Immature natural killer cell (primary cell): ENCODE measurements around the gene TNFSF9. TPM values are rescaled to one million over a fixed set of nuclear protein-coding genes. Genes with fewer than 3 reads are reported as not detected.
A peak's percentile ranks its signal among the peaks of the same experiment; 100 is the strongest.

Source experiments
- DNase-seq, 3 donors: peaks; one replicate each; pipeline ENCODE4 v3.0.0; 2022; ENCODE audit warnings: mixed read lengths in 1 of 3
- H3K27ac Mint-ChIP-seq, 6 donors: one replicate each; pipeline ENCODE4 v1.8.0; 2020; ENCODE audit warnings: mixed read lengths in 6 of 6, mild to moderate bottlenecking in 5 of 6, inconsistent platforms in 4 of 6, moderate library complexity in 3 of 6
- H3K27me3 Mint-ChIP-seq, 3 donors: one replicate each; pipeline ENCODE4 v1.8.0; 2020 to 2021; ENCODE audit warnings: low read depth in 3 of 3, mild to moderate bottlenecking in 3 of 3, mixed read lengths in 3 of 3, moderate library complexity in 3 of 3, inconsistent platforms in 1 of 3
- H3K36me3 Mint-ChIP-seq, 3 donors: one replicate each; pipeline ENCODE4 v1.8.0; 2020; ENCODE audit warnings: mixed read lengths in 3 of 3, inconsistent platforms in 2 of 3, mild to moderate bottlenecking in 2 of 3
- H3K4me1 Mint-ChIP-seq, 2 donors: one replicate each; pipeline ENCODE4 v1.8.0; 2020; ENCODE audit warnings: inconsistent platforms in 2 of 2, mild to moderate bottlenecking in 2 of 2, mixed read lengths in 2 of 2, moderate library complexity in 1 of 2
- H3K4me3 Mint-ChIP-seq, 5 donors: one replicate each; pipeline ENCODE4 v1.8.0; 2020; ENCODE audit warnings: mild to moderate bottlenecking in 5 of 5, mixed read lengths in 5 of 5, inconsistent platforms in 3 of 5, moderate library complexity in 3 of 5
- H3K9me3 Mint-ChIP-seq, 6 donors: one replicate each; pipeline ENCODE4 v1.8.0; 2020; ENCODE audit warnings: mild to moderate bottlenecking in 6 of 6, mixed read lengths in 6 of 6, inconsistent platforms in 4 of 6, moderate library complexity in 3 of 6
- polyA plus RNA-seq, 3 donors: library from polyadenylated mRNA; unstranded; fragments of 300-500 nt; fragmentation: Illumina TruSeq; gene quantifications; one replicate each; pipeline ENCODE4 v1.2.3, GENCODE V29; 2021

TNFSF9 gene
- polyA plus RNA-seq, 3 donors from 2014 or later = 1.3 to 16.0 (median 5.9) TPM

GRCh38 chr19:6516018-6516658, 14.7 kb upstream of the TNFSF9 start:
- H3K4me3 Mint-ChIP-seq = peak overlapping the region; percentile 91 to 99 (median 96)
- H3K27ac Mint-ChIP-seq = peak overlapping the region; percentile 77 to 96 (median 90)
- H3K36me3 Mint-ChIP-seq = peaks cover 0 to 4% (median 0%) of the 10 kb centered on the region in 3 donors
- peaks cover 27 to 29% of the 10 kb centered on the region in 2 donors for H3K4me1 Mint-ChIP-seq
- no peaks in the 10 kb centered on the region for H3K9me3 Mint-ChIP-seq
- peaks cover 0 to 1% (median 1%) of the 10 kb centered on the region in 3 donors for H3K27me3 Mint-ChIP-seq
- DNase-seq = peak; percentile 69 to 77 (median 71)

GRCh38 chr19:6516659-6517291, 14.1 kb upstream of the TNFSF9 start:
- H3K4me3 Mint-ChIP-seq = peak overlapping the region; percentile 91 to 99 (median 96)
- DNase-seq = peak; percentile 84 to 86 (median 85)
- peaks cover 28 to 30% of the 10 kb centered on the region in 2 donors for H3K4me1 Mint-ChIP-seq
- peak overlapping the region; percentile 78 to 96 (median 89) for H3K27ac Mint-ChIP-seq
- H3K36me3 Mint-ChIP-seq = peaks cover 0 to under 1% (median 0%) of the 10 kb centered on the region in 3 donors
- peaks cover under 1 to 1% (median 1%) of the 10 kb centered on the region in 3 donors for H3K27me3 Mint-ChIP-seq
- H3K9me3 Mint-ChIP-seq = no peaks in the 10 kb centered on the region

- DNase-seq = peak; percentile 33 to 46 (median 38)
- no peaks in the 10 kb centered on the region for H3K9me3 Mint-ChIP-seq
- H3K27me3 Mint-ChIP-seq = peaks cover 0 to 7% (median 1%) of the 10 kb centered on the region in 3 donors
- peak overlapping the region; percentile 36 to 79 (median 71) for H3K4me3 Mint-ChIP-seq
- H3K36me3 Mint-ChIP-seq = peaks cover 0 to 3% (median 0%) of the 10 kb centered on the region in 3 donors
- peaks cover 35 to 37% of the 10 kb centered on the region in 2 donors for H3K4me1 Mint-ChIP-seq
- peak overlapping the region; percentile 39 to 89 (median 84) for H3K27ac Mint-ChIP-seq
Observed at GRCh38 chr19:6518145-6518911, 12.5 kb upstream of the TNFSF9 start.

- Mint-ChIP-seq H3K4me1 (peaks cover 35 to 37% of the 10 kb centered on the region in 2 donors), H3K4me3 (peak overlapping the region in 2 of 5 donors; percentile 9 to 49), H3K36me3 (peaks cover 0 to 3% (median 0%) of the 10 kb centered on the region in 3 donors), H3K27ac (peak overlapping the region in 1 of 6 donors; percentile 66), H3K9me3 (no peaks in the 10 kb centered on the region), H3K27me3 (peaks cover 0 to 7% (median 0%) of the 10 kb centered on the region in 3 donors)
- no peak for DNase-seq
Observed at GRCh38 chr19:6519289-6519688, 11.5 kb upstream of the TNFSF9 start.

- peaks cover 0 to 3% (median 0%) of the 10 kb centered on the region in 3 donors for H3K36me3 Mint-ChIP-seq
- peak overlapping the region in 4 of 5 donors; percentile 22 to 53 (median 50) for H3K4me3 Mint-ChIP-seq
Observed at GRCh38 chr19:6521718-6522646, 8.8 kb upstream of the TNFSF9 start.

GRCh38 chr19:6522712-6523111, 8.1 kb upstream of the TNFSF9 start:
- Mint-ChIP-seq H3K4me3 (peak overlapping the region in 1 of 5 donors; percentile 49), H3K4me1 (peaks cover 17 to 22% of the 10 kb centered on the region in 2 donors), H3K27ac (peak overlapping the region; percentile 60 to 94 (median 89)), H3K9me3 (no peaks in the 10 kb centered on the region), H3K36me3 (peaks cover 0 to 3% (median 0%) of the 10 kb centered on the region in 3 donors), H3K27me3 (peaks cover 0 to 7% (median 0%) of the 10 kb centered on the region in 3 donors)
- no peak for DNase-seq

More at GRCh38 chr19:6521718-6522646, 8.8 kb upstream of the TNFSF9 start:
- peak overlapping the region; percentile 65 to 94 (median 89) for H3K27ac Mint-ChIP-seq
- peaks cover 24 to 28% of the 10 kb centered on the region in 2 donors for H3K4me1 Mint-ChIP-seq
- DNase-seq = peak; percentile 71 to 80 (median 72)
- no peaks in the 10 kb centered on the region for H3K9me3 Mint-ChIP-seq
- H3K27me3 Mint-ChIP-seq = peaks cover 0 to 7% (median 0%) of the 10 kb centered on the region in 3 donors

GRCh38 chr19:6524311-6524710, 6.5 kb upstream of the TNFSF9 start:
- H3K9me3 Mint-ChIP-seq = no peaks in the 10 kb centered on the region
- H3K4me1 Mint-ChIP-seq = peaks cover 9 to 12% of the 10 kb centered on the region in 2 donors
- peaks cover 0 to 7% (median under 1%) of the 10 kb centered on the region in 3 donors for H3K27me3 Mint-ChIP-seq
- DNase-seq = no peak
- peak overlapping the region in 1 of 6 donors; percentile 93 for H3K27ac Mint-ChIP-seq
- peaks cover 0 to 3% (median 0%) of the 10 kb centered on the region in 3 donors for H3K36me3 Mint-ChIP-seq
- no peak overlapping the region for H3K4me3 Mint-ChIP-seq

- peaks cover 28 to 36% of the 10 kb centered on the region in 2 donors for H3K4me1 Mint-ChIP-seq
- H3K27ac Mint-ChIP-seq = peak overlapping the region in 1 of 6 donors; percentile 22
- peaks cover 12 to 18% (median 17%) of the 10 kb centered on the region in 3 donors for H3K27me3 Mint-ChIP-seq
- H3K9me3 Mint-ChIP-seq = no peaks in the 10 kb centered on the region
- peaks cover 4 to 10% (median 5%) of the 10 kb centered on the region in 3 donors for H3K36me3 Mint-ChIP-seq
- no peak overlapping the region for H3K4me3 Mint-ChIP-seq
- DNase-seq = no peak
Observed at GRCh38 chr19:6527893-6528543, 2.8 kb upstream of the TNFSF9 start.

- DNase-seq = no peak
- Mint-ChIP-seq H3K9me3 (no peaks in the 10 kb centered on the region), H3K27me3 (peaks cover 12 to 18% (median 17%) of the 10 kb centered on the region in 3 donors), H3K36me3 (peaks cover 4 to 10% (median 5%) of the 10 kb centered on the region in 3 donors), H3K4me1 (peaks cover 28 to 36% of the 10 kb centered on the region in 2 donors), H3K4me3 (no peak overlapping the region), H3K27ac (no peak overlapping the region)
Observed at GRCh38 chr19:6528544-6529121, 2.2 kb upstream of the TNFSF9 start.

GRCh38 chr19:6529351-6529750, 1.5 kb upstream of the TNFSF9 start:
- Mint-ChIP-seq H3K27ac (peak overlapping the region in 4 of 6 donors; percentile 52 to 90 (median 72)), H3K4me1 (peaks cover 28 to 36% of the 10 kb centered on the region in 2 donors), H3K27me3 (peaks cover 15 to 21% (median 17%) of the 10 kb centered on the region in 3 donors), H3K36me3 (peaks cover 4 to 10% (median 5%) of the 10 kb centered on the region in 3 donors), H3K9me3 (no peaks in the 10 kb centered on the region), H3K4me3 (peak overlapping the region in 4 of 5 donors; percentile 38 to 99 (median 88))
- no peak for DNase-seq

GRCh38 chr19:6529937-6530385, 865 bp upstream of the TNFSF9 start:
- Mint-ChIP-seq H3K27me3 (peaks cover 15 to 21% (median 17%) of the 10 kb centered on the region in 3 donors), H3K9me3 (no peaks in the 10 kb centered on the region), H3K4me3 (peak overlapping the region; percentile 84 to 99 (median 86)), H3K36me3 (peaks cover 4 to 10% (median 5%) of the 10 kb centered on the region in 3 donors), H3K27ac (peak overlapping the region in 4 of 6 donors; percentile 38 to 90 (median 74)), H3K4me1 (peaks cover 28 to 36% of the 10 kb centered on the region in 2 donors)
- DNase-seq = no peak
